SK-N-DZ (cell line): Measurements from ENCODE around the gene VWC2.
"Not testable (repeated sequence)": the region's sequence is repeated elsewhere in the genome, so short reads cannot be mapped to it uniquely, and the experiment has no call there.

Experiments used
- DNase-seq: peaks from one replicate; pipeline ENCODE4 v3.0.0-alpha.2; 2015; ENCODE audit warnings: low spot score

VWC2 gene

GRCh38 chr7:49850921-49851613 is 77.6 kb downstream of the VWC2 start:
- DNase-seq: peak; percentile 39

GRCh38 chr7:49851614-49851934 is 78.1 kb downstream of the VWC2 start:
- not testable (repeated sequence) for DNase-seq

- peak; percentile 49 for DNase-seq
These were observed 79.4 kb downstream of the VWC2 start for GRCh38 chr7:49852619-49853462.

- no peak for DNase-seq
These were observed 82.0 kb downstream of the VWC2 start for GRCh38 chr7:49855281-49855980.

GRCh38 chr7:49860293-49860692 is 86.9 kb downstream of the VWC2 start:
- DNase-seq: no peak

- DNase-seq: no peak
These were observed 92.8 kb downstream of the VWC2 start for GRCh38 chr7:49866076-49866735.

- DNase-seq: no peak
These were observed 93.5 kb downstream of the VWC2 start for GRCh38 chr7:49866910-49867309.

GRCh38 chr7:49873420-49873819 is 100.0 kb downstream of the VWC2 start:
- no peak for DNase-seq

GRCh38 chr7:49875336-49875735 is 101.9 kb downstream of the VWC2 start:
- DNase-seq: no peak

GRCh38 chr7:49876202-49876601 is 102.8 kb downstream of the VWC2 start:
- no peak for DNase-seq

GRCh38 chr7:49878089-49878488 is 104.7 kb downstream of the VWC2 start:
- no peak for DNase-seq

GRCh38 chr7:49878627-49879026 is 105.2 kb downstream of the VWC2 start:
- DNase-seq: no peak

GRCh38 chr7:49883933-49884332 is 110.5 kb downstream of the VWC2 start:
- DNase-seq: no peak

- no peak for DNase-seq
These were observed 112.3 kb downstream of the VWC2 start for GRCh38 chr7:49885593-49886285.

GRCh38 chr7:49892481-49892880 is 119.0 kb downstream of the VWC2 start:
- DNase-seq: no peak

- no peak for DNase-seq
These were observed 119.7 kb downstream of the VWC2 start for GRCh38 chr7:49893131-49893530.

GRCh38 chr7:49894543-49894942 is 121.1 kb downstream of the VWC2 start:
- no peak for DNase-seq

GRCh38 chr7:49911909-49912308 is 138.5 kb downstream of the VWC2 start:
- no peak for DNase-seq

- no peak for DNase-seq
These were observed 153.3 kb downstream of the VWC2 start for GRCh38 chr7:49926720-49927119.

- DNase-seq: no peak
These were observed 154.2 kb downstream of the VWC2 start for GRCh38 chr7:49927631-49928030.

GRCh38 chr7:49928787-49929186 is 155.3 kb downstream of the VWC2 start:
- no peak for DNase-seq
